ENCODE data around the gene PORCN. TPM values are rescaled to one million over a fixed set of nuclear protein-coding genes. Genes with fewer than 3 reads are reported as not detected.
"Not testable (repeated sequence)": the region's sequence is repeated elsewhere in the genome, so short reads cannot be mapped to it uniquely, and the experiment has no call there.

The PORCN gene
- total RNA-seq, 1 experiment from 2014 or later: 12.9 TPM

DNA sequence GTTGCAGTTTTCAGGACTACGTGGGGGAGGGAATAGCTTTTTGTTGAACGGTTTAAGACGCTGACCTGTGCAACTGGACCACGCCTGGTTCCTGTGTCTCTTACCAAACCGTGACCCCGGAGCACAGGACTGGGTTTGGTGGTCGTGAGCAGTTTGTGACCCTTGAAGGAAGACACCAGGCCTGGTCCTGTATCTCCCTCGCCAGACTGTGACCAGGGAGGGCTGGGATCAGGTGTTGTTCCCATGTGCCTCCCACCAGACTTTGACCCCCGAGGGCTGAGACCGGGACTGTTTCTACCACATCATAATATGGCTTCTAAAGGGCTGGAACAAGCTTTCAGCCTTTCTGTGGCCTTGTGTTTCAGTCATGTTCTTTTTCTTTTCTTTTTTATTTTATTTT, 13.5 kb downstream of the PORCN start (continued):
- TF ChIP-seq, protein P1, sequence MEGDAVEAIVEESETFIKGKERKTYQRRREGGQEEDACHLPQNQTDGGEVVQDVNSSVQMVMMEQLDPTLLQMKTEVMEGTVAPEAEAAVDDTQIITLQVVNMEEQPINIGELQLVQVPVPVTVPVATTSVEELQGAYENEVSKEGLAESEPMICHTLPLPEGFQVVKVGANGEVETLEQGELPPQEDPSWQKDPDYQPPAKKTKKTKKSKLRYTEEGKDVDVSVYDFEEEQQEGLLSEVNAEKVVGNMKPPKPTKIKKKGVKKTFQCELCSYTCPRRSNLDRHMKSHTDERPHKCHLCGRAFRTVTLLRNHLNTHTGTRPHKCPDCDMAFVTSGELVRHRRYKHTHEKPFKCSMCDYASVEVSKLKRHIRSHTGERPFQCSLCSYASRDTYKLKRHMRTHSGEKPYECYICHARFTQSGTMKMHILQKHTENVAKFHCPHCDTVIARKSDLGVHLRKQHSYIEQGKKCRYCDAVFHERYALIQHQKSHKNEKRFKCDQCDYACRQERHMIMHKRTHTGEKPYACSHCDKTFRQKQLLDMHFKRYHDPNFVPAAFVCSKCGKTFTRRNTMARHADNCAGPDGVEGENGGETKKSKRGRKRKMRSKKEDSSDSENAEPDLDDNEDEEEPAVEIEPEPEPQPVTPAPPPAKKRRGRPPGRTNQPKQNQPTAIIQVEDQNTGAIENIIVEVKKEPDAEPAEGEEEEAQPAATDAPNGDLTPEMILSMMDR (IDR thresholded peaks at IDR 0.05 in 2 of 3, conservative IDR thresholded peaks at IDR 0.05 in 1 of 3; ENCODE audit: borderline replicate concordance in 1 of 3, insufficient read depth in 1 of 3, low read depth in 2 of 3, low read length in 2 of 3): no peak
- TF ChIP-seq ELF1 (IDR thresholded peaks at IDR 0.05; ENCODE audit: borderline replicate concordance, low read depth) (no peak), ZNF274 (IDR thresholded peaks at IDR 0.05; ENCODE audit: low read depth, low read length) (no peak), SIN3A (IDR thresholded peaks at IDR 0.05; ENCODE audit: low read depth) (no peak)
- TF ChIP-seq, protein P2, sequence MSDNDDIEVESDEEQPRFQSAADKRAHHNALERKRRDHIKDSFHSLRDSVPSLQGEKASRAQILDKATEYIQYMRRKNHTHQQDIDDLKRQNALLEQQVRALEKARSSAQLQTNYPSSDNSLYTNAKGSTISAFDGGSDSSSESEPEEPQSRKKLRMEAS (IDR thresholded peaks at IDR 0.05): no peak

DNA sequence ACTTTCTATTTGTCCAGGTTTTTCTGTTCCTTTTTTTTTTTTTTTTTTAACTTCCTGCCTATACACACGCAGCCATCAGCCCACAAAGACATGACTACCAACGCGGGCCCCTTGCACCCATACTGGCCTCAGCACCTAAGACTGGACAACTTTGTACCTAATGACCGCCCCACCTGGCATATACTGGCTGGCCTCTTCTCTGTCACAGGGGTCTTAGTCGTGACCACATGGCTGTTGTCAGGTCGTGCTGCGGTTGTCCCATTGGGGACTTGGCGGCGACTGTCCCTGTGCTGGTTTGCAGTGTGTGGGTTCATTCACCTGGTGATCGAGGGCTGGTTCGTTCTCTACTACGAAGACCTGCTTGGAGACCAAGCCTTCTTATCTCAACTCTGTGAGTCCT, 14.9 kb downstream of the PORCN start:
- intact Hi-C loops (cut with micrococcal nuclease): no loop called here
- peaks cover 2 to 6% of the 10 kb centered on the region in 2 experiments; a peak in 2 of 4 replicates for H3K36me3 ChIP-seq (ENCODE audit: control insufficient read depth in 1 of 2, insufficient read depth in 2 of 2, low read length in 2 of 2)
- H3K4me1 ChIP-seq (ENCODE audit: control insufficient read depth in 1 of 2, insufficient read depth in 2 of 2, low read length in 2 of 2): peaks cover 4 to 10% of the 10 kb centered on the region in 2 experiments; a peak in 3 of 4 replicates
- CTCF ChIA-PET: no interaction called here
- BruUV-seq (replicated peaks): TSS peak; percentile 40
- H3K27me3 ChIP-seq (ENCODE audit: insufficient read depth, low read length): no peaks in the 10 kb centered on the region
- TF ChIP-seq, protein P3, sequence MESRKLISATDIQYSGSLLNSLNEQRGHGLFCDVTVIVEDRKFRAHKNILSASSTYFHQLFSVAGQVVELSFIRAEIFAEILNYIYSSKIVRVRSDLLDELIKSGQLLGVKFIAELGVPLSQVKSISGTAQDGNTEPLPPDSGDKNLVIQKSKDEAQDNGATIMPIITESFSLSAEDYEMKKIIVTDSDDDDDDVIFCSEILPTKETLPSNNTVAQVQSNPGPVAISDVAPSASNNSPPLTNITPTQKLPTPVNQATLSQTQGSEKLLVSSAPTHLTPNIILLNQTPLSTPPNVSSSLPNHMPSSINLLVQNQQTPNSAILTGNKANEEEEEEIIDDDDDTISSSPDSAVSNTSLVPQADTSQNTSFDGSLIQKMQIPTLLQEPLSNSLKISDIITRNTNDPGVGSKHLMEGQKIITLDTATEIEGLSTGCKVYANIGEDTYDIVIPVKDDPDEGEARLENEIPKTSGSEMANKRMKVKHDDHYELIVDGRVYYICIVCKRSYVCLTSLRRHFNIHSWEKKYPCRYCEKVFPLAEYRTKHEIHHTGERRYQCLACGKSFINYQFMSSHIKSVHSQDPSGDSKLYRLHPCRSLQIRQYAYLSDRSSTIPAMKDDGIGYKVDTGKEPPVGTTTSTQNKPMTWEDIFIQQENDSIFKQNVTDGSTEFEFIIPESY (IDR thresholded peaks at IDR 0.05; ENCODE audit: extremely low read depth, insufficient replicate concordance, low read length): no peak
- TF ChIP-seq ZFX (IDR thresholded peaks at IDR 0.05): no peak
- TF ChIP-seq FOSL1 (IDR thresholded peaks at IDR 0.05; ENCODE audit: low read depth): no peak
- H3K9ac ChIP-seq (ENCODE audit: low read length): no peak overlapping the region
- H3K9me2 ChIP-seq (ENCODE audit: insufficient read depth): no peaks in the 10 kb centered on the region
- POLR2A ChIA-PET: no interaction called here
- H3K9me3 ChIP-seq (ENCODE audit: control insufficient read depth in 1 of 2, insufficient read depth in 1 of 2, low read depth in 1 of 2, low read length in 2 of 2): no peaks in the 10 kb centered on the region
- DNase-seq (ENCODE audit: low read depth, low spot score) (no peak), ATAC-seq (no peak)
- no peak overlapping the region for H3K4me3 ChIP-seq (replicated peaks in 1 of 2; ENCODE audit: low read depth in 1 of 2, low read length in 2 of 2)
- peaks cover 12% of the 10 kb centered on the region for H3K79me2 ChIP-seq (ENCODE audit: insufficient read depth, low read length)
- H3K27ac ChIP-seq (ENCODE audit: low read depth, low read length): no peak overlapping the region
- H2AFZ ChIP-seq (ENCODE audit: low read depth, low read length, poor library complexity, severe bottlenecking): no peak overlapping the region
- H3K4me2 ChIP-seq (ENCODE audit: low read length): no peak overlapping the region
- RAD21 ChIA-PET (ENCODE audit: low non-redundant PET in 1 of 2, low total read pairs in 2 of 2, uncharacterized antibody in 2 of 2, unreplicated experiment in 2 of 2): no interaction called here
- H4K20me1 ChIP-seq (ENCODE audit: insufficient read depth): no peaks in the 10 kb centered on the region

DNA sequence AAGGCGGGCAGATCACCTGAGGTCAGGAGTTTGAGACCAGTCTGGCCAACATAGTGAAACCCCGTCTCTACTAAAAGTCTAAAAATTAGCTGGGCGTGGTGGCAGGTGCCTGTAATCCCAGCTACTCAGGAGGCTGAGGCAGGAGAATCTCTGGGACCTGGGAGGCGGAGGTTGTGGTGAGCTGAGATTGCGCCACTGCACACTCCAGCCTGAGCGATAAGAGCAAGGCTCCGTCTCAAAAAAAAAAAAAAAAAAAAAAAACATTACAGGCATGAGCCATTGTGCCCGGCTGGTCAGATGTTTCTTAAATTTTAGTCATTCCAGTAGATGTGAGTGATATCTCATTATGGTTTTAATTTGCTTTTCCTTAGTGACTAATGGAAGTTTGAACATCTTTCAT, 17.1 kb downstream of the PORCN start:
- H3K27me3 ChIP-seq (ENCODE audit: insufficient read depth, low read length); H3K4me3 ChIP-seq (replicated peaks in 1 of 2; ENCODE audit: low read depth in 1 of 2, low read length in 2 of 2); H3K36me3 ChIP-seq (ENCODE audit: control insufficient read depth in 1 of 2, insufficient read depth in 2 of 2, low read length in 2 of 2); H4K20me1 ChIP-seq (ENCODE audit: insufficient read depth); BruUV-seq (replicated peaks); ATAC-seq; H3K9ac ChIP-seq (ENCODE audit: low read length); H3K9me2 ChIP-seq (ENCODE audit: insufficient read depth); H3K27ac ChIP-seq (ENCODE audit: low read depth, low read length); H3K9me3 ChIP-seq (ENCODE audit: control insufficient read depth in 1 of 2, insufficient read depth in 1 of 2, low read depth in 1 of 2, low read length in 2 of 2); POLR2A ChIA-PET; H3K4me2 ChIP-seq (ENCODE audit: low read length); H2AFZ ChIP-seq (ENCODE audit: low read depth, low read length, poor library complexity, severe bottlenecking); DNase-seq (ENCODE audit: low read depth, low spot score); intact Hi-C loops (cut with micrococcal nuclease); CTCF ChIA-PET; RAD21 ChIA-PET (ENCODE audit: low non-redundant PET in 1 of 2, low total read pairs in 2 of 2, uncharacterized antibody in 2 of 2, unreplicated experiment in 2 of 2): not testable (repeated sequence)
- peaks cover 12% of the 10 kb centered on the region for H3K79me2 ChIP-seq (ENCODE audit: insufficient read depth, low read length)
- H3K4me1 ChIP-seq (ENCODE audit: control insufficient read depth in 1 of 2, insufficient read depth in 2 of 2, low read length in 2 of 2): peaks cover 4 to 12% of the 10 kb centered on the region in 2 experiments; a peak in 3 of 4 replicates
